HG03139 (cell line): ENCODE measurements around the gene MYO5B.

Experiments
- ATAC-seq: cut with Tn5 transposase; IDR thresholded peaks from one replicate; pipeline ENCODE4 v1.9.1; 2021; ENCODE audit not compliant: unreplicated experiment

MYO5B gene

DNA sequence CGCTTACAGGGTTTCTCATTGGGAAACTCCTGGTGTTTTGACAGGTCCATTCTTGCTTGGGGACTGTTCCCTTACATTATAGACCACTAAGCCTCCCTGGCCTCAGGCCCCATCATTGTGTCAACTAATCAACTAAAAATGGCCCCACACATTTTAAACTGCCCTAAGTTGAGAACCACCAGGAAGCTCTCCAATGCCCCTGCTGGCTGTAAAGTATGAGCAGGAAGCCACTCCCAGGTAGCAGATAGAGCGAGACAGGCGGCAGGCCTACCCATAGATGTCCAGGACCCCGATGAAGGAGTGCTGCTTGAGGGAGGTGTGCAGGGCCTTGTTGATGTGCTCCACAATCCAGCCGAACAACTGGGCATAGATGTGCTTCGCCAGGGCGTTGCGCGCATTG lies 220.9 kb downstream of the MYO5B start:
- no peak for ATAC-seq

DNA sequence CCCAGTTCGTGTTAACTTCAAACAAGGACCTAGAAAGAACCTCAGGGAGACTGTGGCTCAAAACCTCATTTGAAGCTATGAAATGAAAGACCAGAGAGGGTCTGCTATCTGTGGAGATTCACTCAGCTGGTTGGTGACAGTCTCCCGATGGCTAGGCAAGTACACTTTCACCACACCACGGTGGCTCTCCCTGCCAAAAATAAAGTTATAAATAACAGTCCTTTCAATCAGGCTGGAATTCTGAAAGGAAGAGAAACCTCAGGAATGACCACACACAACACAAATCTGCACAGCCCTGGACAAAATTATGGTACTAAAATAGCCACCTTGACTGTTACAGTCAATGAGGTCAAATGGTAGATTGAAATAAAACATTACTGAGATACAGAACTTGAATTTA lies 221.4 kb downstream of the MYO5B start:
- ATAC-seq = no peak

- ATAC-seq = no peak
Observed at GRCh38 chr18:49972535-49972934, 222.4 kb downstream of the MYO5B start.

DNA sequence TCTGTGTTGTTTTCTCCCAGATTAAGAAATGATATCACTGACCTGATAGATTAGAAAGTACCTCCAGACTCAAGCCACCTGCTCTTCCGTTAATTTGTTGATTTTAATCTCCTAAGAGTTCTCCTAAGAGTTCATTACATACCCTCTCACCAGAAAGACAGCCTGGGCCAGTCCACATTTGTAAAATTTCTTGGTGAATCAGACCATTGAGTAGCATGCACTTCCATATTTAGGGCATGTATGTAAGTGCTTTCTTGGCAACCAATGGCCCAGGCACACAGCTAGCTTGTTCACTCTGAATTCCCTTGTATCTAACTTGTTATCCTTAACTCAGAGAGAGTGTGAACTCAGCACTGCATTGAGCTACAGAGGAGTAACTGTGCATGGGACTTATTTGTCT lies 223.5 kb downstream of the MYO5B start:
- no peak for ATAC-seq

DNA sequence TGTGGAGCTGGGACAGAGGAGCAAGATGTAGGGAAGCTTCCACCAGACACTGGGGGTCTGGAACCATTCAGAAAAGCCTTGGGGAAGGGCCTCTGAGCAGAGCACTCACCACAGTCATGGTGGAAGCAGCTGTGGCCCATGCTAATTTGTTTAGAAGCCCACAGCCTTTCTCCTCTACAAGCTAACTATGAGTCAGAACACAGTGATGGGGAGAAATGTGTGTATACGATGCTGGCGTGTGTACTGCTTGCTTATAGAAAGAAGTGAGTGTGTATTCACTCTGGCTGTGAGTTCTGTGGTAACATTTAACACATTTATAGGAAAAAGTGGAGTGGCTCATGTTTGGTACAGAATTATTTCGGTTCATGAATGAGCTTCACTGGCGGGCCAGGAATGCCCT lies 224.6 kb downstream of the MYO5B start:
- ATAC-seq = peak; percentile 56

DNA sequence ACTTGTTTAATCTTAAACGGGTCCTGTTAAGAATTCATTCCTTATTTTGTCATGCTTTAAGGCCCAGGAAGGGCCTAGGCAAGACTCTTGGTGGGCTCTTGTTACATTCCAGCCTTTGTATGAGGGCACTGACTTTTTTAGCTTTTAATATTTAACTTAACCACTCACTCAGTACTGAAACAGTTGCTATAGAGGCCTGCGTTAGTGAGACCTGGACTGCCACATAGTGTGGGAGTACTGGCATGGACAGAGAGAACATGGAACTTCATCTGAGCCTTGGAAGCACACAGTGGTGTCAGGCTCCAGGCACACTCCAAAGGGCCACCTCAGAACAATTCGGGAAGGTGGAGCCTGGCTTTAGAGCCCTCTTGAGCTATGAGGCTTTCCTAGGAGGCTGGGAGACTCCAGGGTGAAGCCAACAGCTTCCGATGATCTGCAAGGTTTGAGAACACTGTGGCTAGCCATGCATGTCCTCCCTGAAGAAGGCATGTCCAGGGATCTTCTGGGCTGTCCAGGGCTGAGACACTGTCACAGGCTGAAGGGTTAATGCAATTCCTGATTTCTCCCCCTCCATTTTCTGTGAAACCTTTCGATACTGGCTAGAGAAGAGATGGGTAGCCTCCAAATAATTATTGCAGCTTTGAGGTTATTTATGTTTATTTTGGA lies 226.2 kb downstream of the MYO5B start:
- ATAC-seq = no peak

DNA sequence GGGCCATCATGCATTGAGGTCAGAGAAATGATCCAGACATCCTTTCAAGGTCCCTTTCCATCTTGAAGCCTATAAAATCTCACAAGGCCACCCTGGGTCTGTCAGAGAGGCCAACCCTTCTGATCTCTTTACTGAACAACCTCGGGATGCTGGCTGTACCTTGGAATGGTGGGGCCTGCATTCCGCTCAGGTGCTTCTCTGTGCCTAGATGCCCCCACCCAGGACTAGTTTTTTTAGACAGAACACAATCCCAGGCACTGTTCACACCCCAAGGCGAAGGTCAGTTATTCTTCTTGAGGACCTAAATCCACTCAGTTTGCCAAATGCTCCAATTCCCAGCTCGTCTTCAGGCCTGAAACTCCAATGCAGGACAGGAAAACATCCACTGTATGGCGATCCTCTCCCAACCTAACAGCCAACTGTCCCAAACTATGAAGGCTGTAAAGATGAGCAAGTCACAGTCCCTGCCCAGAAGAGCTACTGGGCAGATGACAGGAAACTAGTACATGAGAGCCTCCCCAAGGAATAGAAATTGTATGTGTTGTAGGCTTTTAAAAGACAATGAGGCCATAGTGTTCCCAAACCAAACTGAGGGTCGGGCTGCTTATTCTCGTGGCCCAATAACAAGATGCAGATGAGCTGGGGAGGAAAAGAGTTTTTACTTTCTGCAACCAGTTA lies 227.2 kb downstream of the MYO5B start:
- ATAC-seq = no peak

DNA sequence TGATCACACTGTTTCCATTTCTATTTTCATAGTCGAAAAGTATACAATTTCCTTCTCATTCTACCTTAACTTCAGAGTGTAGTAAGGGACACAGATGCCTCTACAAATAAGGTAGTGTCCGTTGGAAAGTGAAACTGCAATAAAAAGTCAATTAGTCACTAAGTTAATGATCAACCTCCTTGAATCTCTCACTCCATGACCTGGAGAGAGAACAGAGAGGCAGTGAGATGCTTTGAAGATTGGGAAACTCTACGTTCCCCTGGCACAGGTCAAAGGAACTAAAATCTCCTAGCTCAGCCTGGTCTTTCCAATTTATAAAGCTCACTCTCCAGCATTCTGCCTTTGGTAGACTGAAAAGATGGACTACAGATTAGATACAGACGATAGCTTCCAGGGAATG lies 227.8 kb downstream of the MYO5B start:
- peak; percentile 70 for ATAC-seq

DNA sequence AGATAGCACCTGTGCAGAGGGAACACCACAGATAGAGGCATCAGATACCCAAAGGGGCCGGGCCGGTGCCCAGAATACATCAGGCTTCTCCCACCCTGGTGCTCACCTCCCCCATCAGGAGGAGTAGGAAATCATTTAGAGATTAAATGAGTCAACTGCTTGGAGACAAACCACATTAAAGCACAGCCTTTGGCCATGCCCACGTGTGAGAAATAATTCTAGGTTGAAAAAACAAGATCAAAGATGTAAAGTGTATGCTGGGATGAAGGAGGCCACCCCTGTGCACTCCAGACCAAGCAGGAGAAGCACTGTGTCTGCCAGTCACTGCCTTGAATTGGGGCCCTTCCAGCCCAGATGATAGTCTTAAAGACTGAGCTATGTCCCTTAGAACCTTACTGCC lies 228.9 kb downstream of the MYO5B start:
- no peak for ATAC-seq

DNA sequence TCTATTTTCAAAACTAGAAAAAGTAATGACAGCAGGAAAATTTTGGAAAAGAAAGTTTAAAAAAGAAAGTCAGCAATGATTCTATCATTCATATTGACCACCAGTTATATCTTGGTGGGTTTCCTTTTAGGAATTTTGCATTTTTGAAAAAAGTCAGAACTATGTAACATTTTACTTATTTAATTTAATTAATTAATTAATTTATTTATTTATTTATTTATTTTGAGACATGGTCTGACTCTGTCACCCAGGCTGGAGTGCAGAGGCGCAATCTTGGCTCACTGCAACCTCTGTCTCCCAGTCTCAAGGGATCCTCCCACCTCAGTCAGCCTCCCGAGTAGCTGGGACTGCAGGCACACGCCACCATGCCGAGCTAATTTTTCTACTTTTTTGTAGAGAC lies 231.7 kb downstream of the MYO5B start:
- ATAC-seq = no peak

GRCh38 chr18:49961271-49961670 lies 233.7 kb downstream of the MYO5B start:
- no peak for ATAC-seq

DNA sequence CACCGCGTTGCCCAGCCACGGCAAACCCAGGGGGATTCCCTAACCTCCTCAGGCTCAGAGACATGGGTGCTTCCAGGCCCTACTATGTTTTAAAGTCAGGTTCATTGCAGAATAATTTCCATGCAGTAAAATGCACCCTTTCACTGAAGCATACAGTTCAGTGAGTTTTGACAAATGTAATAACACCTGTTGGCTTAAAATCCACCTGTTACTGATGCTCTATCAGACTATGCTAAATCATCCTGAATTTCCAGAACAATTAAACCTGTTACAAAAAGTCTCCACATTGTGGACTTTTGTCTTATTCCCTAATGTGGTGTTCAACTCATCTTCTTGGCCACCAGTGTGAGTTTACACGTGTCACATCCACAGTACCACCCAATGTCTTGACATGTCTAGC lies 234.6 kb downstream of the MYO5B start:
- no peak for ATAC-seq

GRCh38 chr18:49959176-49959575 lies 235.8 kb downstream of the MYO5B start:
- ATAC-seq = peak; percentile 80

DNA sequence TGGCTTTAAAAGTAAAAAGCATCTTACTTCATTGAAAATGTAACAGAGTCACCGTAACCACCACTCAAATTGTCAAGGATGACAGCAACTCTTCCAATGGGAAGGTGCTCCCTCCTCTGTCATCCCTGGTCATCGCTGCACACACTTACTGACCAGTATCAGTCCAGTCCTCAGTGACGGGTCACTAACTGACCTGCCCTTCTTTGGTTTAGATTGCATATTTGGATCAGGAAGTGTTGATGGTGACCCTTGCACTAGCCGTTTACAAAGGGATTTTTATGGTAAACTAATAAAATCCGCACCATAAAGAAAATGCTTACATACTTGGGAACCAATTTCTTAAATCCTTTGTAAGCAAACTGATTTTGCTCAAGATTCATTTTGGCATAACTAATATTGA lies 239.7 kb downstream of the MYO5B start:
- ATAC-seq = no peak

GRCh38 chr18:49953391-49953790 lies 241.6 kb downstream of the MYO5B start:
- no peak for ATAC-seq

- ATAC-seq = no peak
Observed at GRCh38 chr18:49949951-49950395, 245.0 kb downstream of the MYO5B start.

- no peak for ATAC-seq
Observed at GRCh38 chr18:49948975-49949374, 246.0 kb downstream of the MYO5B start.

- ATAC-seq = no peak
Observed at GRCh38 chr18:49944663-49945062, 250.3 kb downstream of the MYO5B start.

GRCh38 chr18:49936821-49937220 lies 258.1 kb downstream of the MYO5B start:
- no peak for ATAC-seq

DNA sequence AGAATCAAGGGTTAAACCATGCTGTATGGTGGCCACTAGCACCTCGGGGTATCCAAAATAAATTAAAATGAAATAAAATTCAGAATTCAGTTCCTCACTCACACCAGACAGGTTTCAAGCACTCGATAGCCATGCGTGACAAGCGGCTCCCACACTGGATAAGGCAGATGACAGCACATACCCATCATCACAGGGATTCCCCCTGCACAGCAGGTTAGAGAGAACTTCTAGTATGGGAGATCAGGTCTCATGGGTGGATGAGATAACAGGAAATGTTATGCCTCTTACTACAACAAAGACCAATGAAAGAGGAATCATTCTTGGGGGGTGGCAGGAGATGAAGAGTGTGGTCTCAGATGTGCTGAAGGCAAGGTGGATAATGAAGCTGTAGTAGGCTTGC lies 259.7 kb downstream of the MYO5B start:
- no peak for ATAC-seq

DNA sequence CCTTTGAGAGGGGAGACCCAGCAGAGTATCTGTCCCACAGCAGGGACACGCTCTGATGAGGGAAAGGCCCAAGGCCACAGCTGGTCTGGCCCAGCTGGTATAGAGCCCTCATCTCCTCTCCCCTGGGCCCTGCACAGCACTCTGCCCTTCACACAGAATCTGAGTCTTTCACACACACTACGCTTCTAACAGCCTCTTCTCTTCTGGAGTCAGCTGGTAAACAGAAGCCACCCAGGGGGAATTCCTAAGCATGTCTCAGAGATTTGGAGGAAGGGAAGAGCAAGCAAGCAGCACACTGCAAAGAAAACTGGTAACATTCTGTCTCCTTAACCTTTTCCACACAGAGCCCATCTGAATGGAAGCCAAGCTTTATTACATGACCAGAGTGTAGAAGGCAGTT lies 260.5 kb downstream of the MYO5B start:
- ATAC-seq = no peak

DNA sequence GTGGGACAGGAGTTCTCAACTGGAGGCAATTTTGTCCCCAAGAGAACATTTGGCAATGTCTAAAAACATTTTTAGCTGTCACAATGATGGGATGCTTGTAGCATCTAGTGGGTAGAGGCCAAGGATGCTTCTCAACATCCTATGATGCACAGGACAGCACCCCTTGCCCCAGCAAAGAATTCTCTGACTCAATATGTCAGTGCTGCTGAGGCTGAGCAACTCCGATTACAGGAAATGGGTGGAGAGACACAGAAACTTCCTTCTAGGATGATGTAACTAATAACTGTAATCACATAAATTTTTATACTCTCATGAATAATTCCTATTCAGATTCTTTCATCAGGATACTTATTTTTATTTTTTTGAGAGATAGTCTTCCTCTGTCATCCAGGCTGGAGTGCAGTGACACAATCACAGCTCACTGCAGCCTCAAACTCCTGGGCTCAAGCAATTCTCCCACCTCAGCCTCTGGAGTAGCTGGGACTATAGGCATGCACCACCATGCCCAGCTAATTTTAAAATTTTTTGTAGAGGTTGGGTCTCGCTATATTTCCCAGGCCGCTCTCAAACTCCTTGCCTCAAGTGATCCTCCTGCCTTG lies 261.3 kb downstream of the MYO5B start:
- ATAC-seq = no peak
